HepG2 (cell line): ENCODE measurements around the gene DUS3L. TPM values are rescaled to one million over a fixed set of nuclear protein-coding genes. Genes with fewer than 3 reads are reported as not detected.

ENCODE experiments used
- CCDC6 ChIP-seq: sonication (generic); formaldehyde crosslinking; IDR thresholded peaks from 2 replicates; pipeline ENCODE4 v1.8.1; 2022; ENCODE audit warnings: mild to moderate bottlenecking, missing genetic modification reagents, moderate library complexity
- FOXC1 ChIP-seq: sonication (generic); formaldehyde crosslinking; IDR thresholded peaks from 2 replicates; pipeline ENCODE4 v1.8.0; 2022; ENCODE audit warnings: mild to moderate bottlenecking, missing genetic modification reagents, borderline replicate concordance
- KDM1A ChIP-seq: IDR thresholded peaks from 2 replicates; pipeline ENCODE4 v1.6.1; 2016; ENCODE audit warnings: missing compliant biosample characterization
- KDM6A ChIP-seq: IDR thresholded peaks from 2 replicates; pipeline ENCODE4 v1.6.1; 2016; ENCODE audit warnings: low read depth
- MED13 ChIP-seq: sonication (generic); formaldehyde crosslinking; IDR thresholded peaks from 2 replicates; pipeline ENCODE4 v1.5.0; 2020; ENCODE audit warnings: missing genetic modification reagents
- MED8 ChIP-seq: sonication (generic); formaldehyde crosslinking; IDR thresholded peaks from 2 replicates; pipeline ENCODE4 v1.8.1; 2023; ENCODE audit warnings: mild to moderate bottlenecking, missing genetic modification reagents; ENCODE audit not compliant: insufficient replicate concordance
- NFKB2 ChIP-seq: sonication (generic); formaldehyde crosslinking; IDR thresholded peaks from 2 replicates; pipeline ENCODE4 v1.4.0; 2020; ENCODE audit warnings: missing genetic modification reagents, borderline replicate concordance
- PAWR ChIP-seq: sonication (generic); formaldehyde crosslinking; IDR thresholded peaks from 2 replicates; pipeline ENCODE4 v1.4.0; 2020; ENCODE audit warnings: missing genetic modification reagents, mild to moderate bottlenecking, borderline replicate concordance
- YY1 ChIP-seq: IDR thresholded peaks from 2 replicates; pipeline ENCODE4 v1.6.1; 2011; ENCODE audit warnings: low read length, low read depth, moderate library complexity, mild to moderate bottlenecking; ENCODE audit not compliant: insufficient read depth, insufficient replicate concordance
- ZBTB38 ChIP-seq: sonication (generic); formaldehyde crosslinking; IDR thresholded peaks from 2 replicates; pipeline ENCODE4 v1.5.1; 2020; ENCODE audit warnings: mild to moderate bottlenecking, missing genetic modification reagents
- ZBTB7B ChIP-seq: sonication (generic); formaldehyde crosslinking; IDR thresholded peaks from 2 replicates; pipeline ENCODE4 v1.4.0; 2020; ENCODE audit warnings: missing genetic modification reagents
- ZKSCAN5 ChIP-seq: sonication (generic); formaldehyde crosslinking; IDR thresholded peaks from 2 replicates; pipeline ENCODE4 v1.5.1; 2020; ENCODE audit warnings: mild to moderate bottlenecking, missing genetic modification reagents
- ZNF326 ChIP-seq: sonication (generic); formaldehyde crosslinking; IDR thresholded peaks from 2 replicates; pipeline ENCODE4 v1.4.0; 2020; ENCODE audit warnings: missing genetic modification reagents, borderline replicate concordance
- ZNF337 ChIP-seq: sonication (generic); formaldehyde crosslinking; IDR thresholded peaks from 2 replicates; pipeline ENCODE4 v1.5.1; 2020; ENCODE audit warnings: missing genetic modification reagents, low read depth, mild to moderate bottlenecking, borderline replicate concordance
- ZNF350 ChIP-seq: sonication (generic); formaldehyde crosslinking; IDR thresholded peaks from 2 replicates; pipeline ENCODE4 v1.4.0; 2020; ENCODE audit warnings: mild to moderate bottlenecking, low read depth, missing genetic modification reagents, borderline replicate concordance
- ZNF598 ChIP-seq: sonication (generic); formaldehyde crosslinking; IDR thresholded peaks from 2 replicates; pipeline ENCODE4 v1.5.1; 2020; ENCODE audit warnings: mild to moderate bottlenecking, missing genetic modification reagents, borderline replicate concordance
- ZNF768 ChIP-seq: sonication (generic); formaldehyde crosslinking; IDR thresholded peaks from 2 replicates; pipeline ENCODE4 v1.4.0; 2020; ENCODE audit warnings: missing genetic modification reagents
- polyA plus RNA-seq, 8 experiments: library from polyadenylated mRNA; depleted of rRNA in 3 of 8; stranded (reverse) in 7 of 8; unstranded in 1 of 8; fragments of >200 nt; fragmentation: Illumina TruSeq in 4 of 8; extraction: Trizol in 4 of 8; gene quantifications; 2 replicates each; pipeline versions ENCODE4 v1.2.1 to v1.2.3, GENCODE V29; 2011 to 2016; ENCODE audit warnings: low read depth in 4 of 8, missing spikeins in 1 of 8, mixed read lengths in 1 of 8; ENCODE audit not compliant: insufficient read depth in 1 of 8
- total RNA-seq, 5 experiments: library from RNA; depleted of rRNA; stranded (reverse); fragments of >200 nt; fragmentation: Illumina TruSeq; extraction: Trizol; gene quantifications; 2 replicates each; pipeline ENCODE4 v1.2.3, GENCODE V29; 2016; ENCODE audit warnings: low read depth in 1 of 5
- TF ChIP-seq, protein P1 (sequence below): sonication (generic); formaldehyde crosslinking; IDR thresholded peaks from 2 replicates; pipeline ENCODE4 v1.4.0; 2020; ENCODE audit warnings: missing genetic modification reagents, borderline replicate concordance
- TF ChIP-seq, protein P2 (sequence below): IDR thresholded peaks from 2 replicates; pipeline ENCODE4 v1.6.1; 2016; ENCODE audit warnings: low read depth
- TF ChIP-seq, protein P3 (sequence below): IDR thresholded peaks from 2 replicates; pipeline ENCODE4 v1.6.1; 2016; ENCODE audit warnings: missing compliant biosample characterization, missing genetic modification reagents, borderline replicate concordance
- TF ChIP-seq, protein P4 (sequence below): sonication (generic); formaldehyde crosslinking; IDR thresholded peaks from 2 replicates; pipeline ENCODE4 v1.4.0; 2020; ENCODE audit warnings: missing genetic modification reagents

The DUS3L gene
- total and polyA plus RNA-seq, 2 of the 13 experiments (the other 11 are each of a cell fraction or from before 2014, with no cell fraction given) = 13.3 to 25.1 TPM

DNA sequence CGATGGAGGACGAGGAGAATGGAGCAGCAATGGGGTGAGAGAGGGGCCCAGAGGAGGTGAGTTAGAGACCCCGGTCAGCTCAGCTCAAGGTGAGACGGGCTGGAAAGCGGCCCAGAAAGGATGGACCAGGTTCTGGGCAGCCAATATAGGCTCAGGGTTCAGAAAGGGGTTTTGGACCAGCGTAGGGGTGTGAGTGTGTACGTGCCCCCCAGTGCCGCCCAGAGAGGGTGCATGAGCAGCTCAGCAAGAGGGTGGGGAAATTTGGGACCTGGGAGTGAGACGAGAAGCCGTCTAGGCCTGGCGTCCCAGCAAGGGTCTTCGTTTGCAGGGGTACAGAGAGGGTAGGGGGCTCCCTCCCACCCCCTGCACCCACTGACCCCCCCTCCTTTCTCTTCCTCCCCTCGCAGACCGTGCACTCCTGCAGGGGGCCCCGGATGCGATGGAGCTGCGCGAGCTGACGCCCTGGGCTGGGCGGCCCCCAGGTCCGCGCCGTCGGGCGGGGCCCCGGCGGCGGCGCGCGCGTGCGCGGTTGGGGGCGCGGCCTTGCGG, 36.5 kb upstream of the DUS3L start (continued):
- TF ChIP-seq, protein P1, sequence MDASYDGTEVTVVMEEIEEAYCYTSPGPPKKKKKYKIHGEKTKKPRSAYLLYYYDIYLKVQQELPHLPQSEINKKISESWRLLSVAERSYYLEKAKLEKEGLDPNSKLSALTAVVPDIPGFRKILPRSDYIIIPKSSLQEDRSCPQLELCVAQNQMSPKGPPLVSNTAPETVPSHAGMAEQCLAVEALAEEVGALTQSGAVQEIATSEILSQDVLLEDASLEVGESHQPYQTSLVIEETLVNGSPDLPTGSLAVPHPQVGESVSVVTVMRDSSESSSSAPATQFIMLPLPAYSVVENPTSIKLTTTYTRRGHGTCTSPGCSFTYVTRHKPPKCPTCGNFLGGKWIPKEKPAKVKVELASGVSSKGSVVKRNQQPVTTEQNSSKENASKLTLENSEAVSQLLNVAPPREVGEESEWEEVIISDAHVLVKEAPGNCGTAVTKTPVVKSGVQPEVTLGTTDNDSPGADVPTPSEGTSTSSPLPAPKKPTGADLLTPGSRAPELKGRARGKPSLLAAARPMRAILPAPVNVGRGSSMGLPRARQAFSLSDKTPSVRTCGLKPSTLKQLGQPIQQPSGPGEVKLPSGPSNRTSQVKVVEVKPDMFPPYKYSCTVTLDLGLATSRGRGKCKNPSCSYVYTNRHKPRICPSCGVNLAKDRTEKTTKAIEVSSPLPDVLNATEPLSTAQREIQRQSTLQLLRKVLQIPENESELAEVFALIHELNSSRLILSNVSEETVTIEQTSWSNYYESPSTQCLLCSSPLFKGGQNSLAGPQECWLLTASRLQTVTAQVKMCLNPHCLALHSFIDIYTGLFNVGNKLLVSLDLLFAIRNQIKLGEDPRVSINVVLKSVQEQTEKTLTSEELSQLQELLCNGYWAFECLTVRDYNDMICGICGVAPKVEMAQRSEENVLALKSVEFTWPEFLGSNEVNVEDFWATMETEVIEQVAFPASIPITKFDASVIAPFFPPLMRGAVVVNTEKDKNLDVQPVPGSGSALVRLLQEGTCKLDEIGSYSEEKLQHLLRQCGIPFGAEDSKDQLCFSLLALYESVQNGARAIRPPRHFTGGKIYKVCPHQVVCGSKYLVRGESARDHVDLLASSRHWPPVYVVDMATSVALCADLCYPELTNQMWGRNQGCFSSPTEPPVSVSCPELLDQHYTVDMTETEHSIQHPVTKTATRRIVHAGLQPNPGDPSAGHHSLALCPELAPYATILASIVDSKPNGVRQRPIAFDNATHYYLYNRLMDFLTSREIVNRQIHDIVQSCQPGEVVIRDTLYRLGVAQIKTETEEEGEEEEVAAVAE = no peak
- TF ChIP-seq ZNF326 (CRISPR knock-in tag) (no peak), CCDC6 (CRISPR knock-in tag) (no peak), ZNF337 (no peak), FOXC1 (CRISPR knock-in tag) (0 out of 2 replicates have a peak, but pooled peaks have one; percentile 1), ZNF350 (no peak), NFKB2 (CRISPR knock-in tag) (no peak), MED13 (CRISPR knock-in tag) (0 out of 2 replicates have a peak, but pooled peaks have one; percentile 14), YY1 (no peak), KDM6A (CRISPR knock-in tag) (no peak), MED8 (no peak), PAWR (CRISPR knock-in tag) (no peak), ZBTB7B (CRISPR knock-in tag) (no peak), ZNF768 (CRISPR knock-in tag) (peak; percentile 93), KDM1A (no peak), ZNF598 (CRISPR knock-in tag) (0 out of 2 replicates have a peak, but pooled peaks have one; percentile 9), ZKSCAN5 (no peak), ZBTB38 (CRISPR knock-in tag) (no peak)
- TF ChIP-seq, protein P2, sequence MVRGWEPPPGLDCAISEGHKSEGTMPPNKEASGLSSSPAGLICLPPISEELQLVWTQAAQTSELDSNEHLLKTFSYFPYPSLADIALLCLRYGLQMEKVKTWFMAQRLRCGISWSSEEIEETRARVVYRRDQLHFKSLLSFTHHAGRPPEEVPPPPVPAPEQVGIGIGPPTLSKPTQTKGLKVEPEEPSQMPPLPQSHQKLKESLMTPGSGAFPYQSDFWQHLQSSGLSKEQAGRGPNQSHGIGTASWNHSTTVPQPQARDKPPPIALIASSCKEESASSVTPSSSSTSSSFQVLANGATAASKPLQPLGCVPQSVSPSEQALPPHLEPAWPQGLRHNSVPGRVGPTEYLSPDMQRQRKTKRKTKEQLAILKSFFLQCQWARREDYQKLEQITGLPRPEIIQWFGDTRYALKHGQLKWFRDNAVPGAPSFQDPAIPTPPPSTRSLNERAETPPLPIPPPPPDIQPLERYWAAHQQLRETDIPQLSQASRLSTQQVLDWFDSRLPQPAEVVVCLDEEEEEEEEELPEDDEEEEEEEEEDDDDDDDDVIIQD (CRISPR knock-in tag) = no peak
- TF ChIP-seq, protein P3, sequence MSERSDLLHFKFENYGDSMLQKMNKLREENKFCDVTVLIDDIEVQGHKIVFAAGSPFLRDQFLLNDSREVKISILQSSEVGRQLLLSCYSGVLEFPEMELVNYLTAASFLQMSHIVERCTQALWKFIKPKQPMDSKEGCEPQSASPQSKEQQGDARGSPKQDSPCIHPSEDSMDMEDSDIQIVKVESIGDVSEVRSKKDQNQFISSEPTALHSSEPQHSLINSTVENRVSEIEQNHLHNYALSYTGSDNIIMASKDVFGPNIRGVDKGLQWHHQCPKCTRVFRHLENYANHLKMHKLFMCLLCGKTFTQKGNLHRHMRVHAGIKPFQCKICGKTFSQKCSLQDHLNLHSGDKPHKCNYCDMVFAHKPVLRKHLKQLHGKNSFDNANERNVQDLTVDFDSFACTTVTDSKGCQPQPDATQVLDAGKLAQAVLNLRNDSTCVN (CRISPR knock-in tag) = no peak
- TF ChIP-seq, protein P4, sequence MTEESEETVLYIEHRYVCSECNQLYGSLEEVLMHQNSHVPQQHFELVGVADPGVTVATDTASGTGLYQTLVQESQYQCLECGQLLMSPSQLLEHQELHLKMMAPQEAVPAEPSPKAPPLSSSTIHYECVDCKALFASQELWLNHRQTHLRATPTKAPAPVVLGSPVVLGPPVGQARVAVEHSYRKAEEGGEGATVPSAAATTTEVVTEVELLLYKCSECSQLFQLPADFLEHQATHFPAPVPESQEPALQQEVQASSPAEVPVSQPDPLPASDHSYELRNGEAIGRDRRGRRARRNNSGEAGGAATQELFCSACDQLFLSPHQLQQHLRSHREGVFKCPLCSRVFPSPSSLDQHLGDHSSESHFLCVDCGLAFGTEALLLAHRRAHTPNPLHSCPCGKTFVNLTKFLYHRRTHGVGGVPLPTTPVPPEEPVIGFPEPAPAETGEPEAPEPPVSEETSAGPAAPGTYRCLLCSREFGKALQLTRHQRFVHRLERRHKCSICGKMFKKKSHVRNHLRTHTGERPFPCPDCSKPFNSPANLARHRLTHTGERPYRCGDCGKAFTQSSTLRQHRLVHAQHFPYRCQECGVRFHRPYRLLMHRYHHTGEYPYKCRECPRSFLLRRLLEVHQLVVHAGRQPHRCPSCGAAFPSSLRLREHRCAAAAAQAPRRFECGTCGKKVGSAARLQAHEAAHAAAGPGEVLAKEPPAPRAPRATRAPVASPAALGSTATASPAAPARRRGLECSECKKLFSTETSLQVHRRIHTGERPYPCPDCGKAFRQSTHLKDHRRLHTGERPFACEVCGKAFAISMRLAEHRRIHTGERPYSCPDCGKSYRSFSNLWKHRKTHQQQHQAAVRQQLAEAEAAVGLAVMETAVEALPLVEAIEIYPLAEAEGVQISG = no peak
